Epithelial cell of proximal tubule (primary cell): ENCODE results near the gene HLTF. TPM values are rescaled to one million over a fixed set of nuclear protein-coding genes. Genes with fewer than 3 reads are reported as not detected.

Source experiments
- DNase-seq: peaks from one replicate; pipeline ENCODE4 v3.0.0-alpha.2; 2011; ENCODE audit warnings: low read depth
- H3K4me3 ChIP-seq: 2 replicates; pipeline ENCODE4 v1.5.1; 2011; ENCODE audit warnings: low read depth, mild to moderate bottlenecking, low read length
- total RNA-seq: library from RNA; depleted of rRNA; stranded (reverse); fragments of >200 nt; gene quantifications from 2 replicates; pipeline ENCODE4 v1.2.3, GENCODE V29; 2015
- TF ChIP-seq, protein P1 (sequence below): conservative IDR thresholded peaks from 2 replicates; pipeline ENCODE4 v1.5.1; 2012; ENCODE audit warnings: low read depth, mild to moderate bottlenecking, low read length

The HLTF gene
- total RNA-seq, 1 donor from 2014 or later: 34.5 TPM

DNA sequence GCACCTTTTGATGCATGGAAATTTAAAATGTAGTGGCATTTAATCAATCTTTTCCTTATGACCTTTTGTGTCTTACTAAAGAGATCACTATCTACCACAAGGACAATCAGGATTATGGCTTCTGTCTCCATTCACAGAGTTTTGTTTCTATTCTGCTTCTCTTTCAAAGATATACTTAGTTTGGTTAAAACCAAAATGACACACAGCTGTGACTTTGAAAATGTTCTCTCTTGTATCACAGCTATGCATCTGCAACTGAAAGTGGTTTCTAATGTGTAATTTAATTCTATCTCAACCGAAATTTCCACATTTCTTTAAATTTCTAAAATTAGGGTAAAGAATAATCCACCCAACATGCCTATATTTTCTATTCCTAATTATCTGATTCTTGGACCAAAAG lies 27.7 kb downstream of the HLTF start:
- TF ChIP-seq, protein P1, sequence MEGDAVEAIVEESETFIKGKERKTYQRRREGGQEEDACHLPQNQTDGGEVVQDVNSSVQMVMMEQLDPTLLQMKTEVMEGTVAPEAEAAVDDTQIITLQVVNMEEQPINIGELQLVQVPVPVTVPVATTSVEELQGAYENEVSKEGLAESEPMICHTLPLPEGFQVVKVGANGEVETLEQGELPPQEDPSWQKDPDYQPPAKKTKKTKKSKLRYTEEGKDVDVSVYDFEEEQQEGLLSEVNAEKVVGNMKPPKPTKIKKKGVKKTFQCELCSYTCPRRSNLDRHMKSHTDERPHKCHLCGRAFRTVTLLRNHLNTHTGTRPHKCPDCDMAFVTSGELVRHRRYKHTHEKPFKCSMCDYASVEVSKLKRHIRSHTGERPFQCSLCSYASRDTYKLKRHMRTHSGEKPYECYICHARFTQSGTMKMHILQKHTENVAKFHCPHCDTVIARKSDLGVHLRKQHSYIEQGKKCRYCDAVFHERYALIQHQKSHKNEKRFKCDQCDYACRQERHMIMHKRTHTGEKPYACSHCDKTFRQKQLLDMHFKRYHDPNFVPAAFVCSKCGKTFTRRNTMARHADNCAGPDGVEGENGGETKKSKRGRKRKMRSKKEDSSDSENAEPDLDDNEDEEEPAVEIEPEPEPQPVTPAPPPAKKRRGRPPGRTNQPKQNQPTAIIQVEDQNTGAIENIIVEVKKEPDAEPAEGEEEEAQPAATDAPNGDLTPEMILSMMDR: no peak
- no peak overlapping the region for H3K4me3 ChIP-seq
- DNase-seq: no peak

DNA sequence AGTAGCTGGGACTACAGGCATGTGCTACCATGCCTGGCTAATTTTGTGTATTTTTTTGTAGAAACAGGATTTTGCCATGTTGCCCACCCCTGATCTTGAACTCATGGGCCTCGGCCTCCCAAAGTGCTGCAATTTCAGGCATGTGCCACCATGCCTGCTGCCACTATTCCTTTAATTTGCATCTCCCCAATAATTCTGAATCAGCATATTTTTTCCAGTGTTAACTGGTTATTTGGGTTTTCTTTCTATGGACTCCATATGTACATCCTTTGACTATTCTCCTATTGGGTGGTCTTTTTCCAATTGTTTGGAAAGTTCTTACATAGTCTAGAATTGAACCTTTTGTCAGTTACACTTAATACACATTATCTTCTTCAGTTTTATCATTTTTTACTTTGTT lies 28.1 kb downstream of the HLTF start:
- DNase-seq: no peak
- TF ChIP-seq, protein P1: no peak
- no peak overlapping the region for H3K4me3 ChIP-seq

DNA sequence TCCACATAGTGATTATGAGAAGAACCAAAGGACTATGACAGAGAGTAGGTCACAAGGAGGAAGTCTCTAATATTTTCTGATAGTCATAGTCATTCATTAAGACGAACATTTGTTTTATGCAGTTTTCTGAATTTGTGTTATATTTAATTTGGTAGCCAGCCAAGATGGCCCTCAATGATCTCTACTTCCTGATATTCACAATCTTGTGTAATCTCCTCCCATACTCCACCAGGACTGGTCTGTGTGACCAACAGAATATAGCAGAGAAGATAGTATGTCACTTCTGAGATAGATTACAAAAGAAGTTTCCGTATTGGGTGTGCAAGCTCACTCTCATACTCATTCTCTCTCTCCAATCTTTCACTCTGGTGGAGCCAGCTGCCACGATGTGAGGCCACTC lies 30.8 kb downstream of the HLTF start:
- TF ChIP-seq, protein P1: no peak
- no peak overlapping the region for H3K4me3 ChIP-seq
- DNase-seq: no peak

DNA sequence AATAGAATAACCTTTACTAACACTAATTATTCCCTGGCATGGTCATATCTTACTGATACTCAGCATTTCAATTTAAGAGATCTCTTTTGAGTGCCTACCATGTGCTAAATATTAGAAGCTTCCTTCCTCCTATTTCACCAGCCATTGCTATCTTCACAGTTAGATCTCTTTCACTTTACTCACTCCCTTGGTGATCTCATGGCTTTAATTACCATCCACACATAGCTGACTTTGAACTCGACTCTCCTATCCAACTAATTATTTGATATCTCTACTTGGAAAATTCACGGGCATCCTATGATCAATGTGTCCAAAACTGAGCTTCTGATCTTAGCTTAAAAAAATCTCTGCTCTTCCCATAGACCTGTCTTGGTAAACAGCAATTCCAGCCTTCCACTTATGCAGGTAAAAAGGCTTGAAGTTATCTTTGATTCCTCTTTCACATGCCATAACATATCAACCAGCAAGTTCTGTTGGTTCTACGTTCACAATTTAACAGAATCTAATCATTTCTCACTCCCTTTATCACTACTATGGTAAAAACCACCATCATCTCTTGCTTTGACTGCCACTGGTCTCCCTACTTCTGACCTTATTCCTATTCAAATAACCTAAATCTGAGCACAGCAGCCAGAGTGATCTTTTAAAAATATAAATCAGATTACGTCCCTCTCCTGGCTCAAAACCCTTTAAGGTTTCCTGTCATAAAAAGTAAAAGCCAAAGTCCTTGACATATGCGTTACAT lies 41.8 kb downstream of the HLTF start:
- H3K4me3 ChIP-seq: no peak overlapping the region
- TF ChIP-seq, protein P1: no peak
- no peak for DNase-seq

DNA sequence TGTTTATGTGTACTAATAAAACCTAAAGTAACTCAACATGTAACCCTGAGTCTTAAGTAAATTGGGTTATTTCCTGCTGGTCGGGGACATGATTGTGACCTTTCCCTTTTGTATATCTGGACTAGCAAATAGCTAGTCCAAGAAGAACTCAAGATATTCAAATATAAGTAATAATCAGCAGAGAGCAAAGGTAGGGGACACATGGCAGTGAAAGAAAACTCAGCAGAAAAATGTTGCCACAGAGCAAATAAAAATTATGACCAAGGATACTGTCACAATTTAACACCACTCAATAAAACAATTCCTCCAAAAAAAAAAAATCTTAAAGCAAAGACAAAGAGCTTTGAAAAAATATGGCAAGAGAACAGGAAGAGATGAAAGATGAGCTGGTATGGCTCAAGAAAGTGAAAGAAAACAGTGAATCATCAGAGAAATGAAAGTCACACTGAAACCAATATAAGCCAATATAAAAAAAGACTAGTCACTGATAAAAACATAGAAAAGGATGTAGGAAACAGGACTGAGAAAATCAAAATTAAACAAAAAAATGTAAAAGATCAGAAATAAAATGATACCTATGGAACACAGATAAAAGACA lies 43.4 kb downstream of the HLTF start:
- no peak for DNase-seq
- no peak overlapping the region for H3K4me3 ChIP-seq
- TF ChIP-seq, protein P1: no peak

DNA sequence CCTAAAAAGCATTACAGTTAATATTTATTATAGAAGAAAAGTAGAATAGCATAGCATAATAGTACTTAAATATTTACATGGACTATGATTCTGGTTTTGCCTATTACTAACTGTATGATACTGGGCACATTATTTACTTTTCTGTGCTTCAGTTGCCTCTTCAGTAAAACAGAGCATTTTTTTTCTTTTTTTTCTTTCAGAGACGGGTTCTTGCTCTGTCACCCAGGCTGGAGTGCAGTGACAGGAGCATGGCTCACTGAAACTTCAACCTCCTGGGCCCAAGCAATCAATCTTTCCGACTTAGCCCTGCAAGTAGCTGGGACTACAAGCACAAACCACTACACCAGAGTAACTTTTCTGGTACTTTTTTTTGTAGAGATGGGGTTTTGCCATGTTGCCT lies 48.0 kb downstream of the HLTF start:
- DNase-seq: no peak
- TF ChIP-seq, protein P1: no peak

DNA sequence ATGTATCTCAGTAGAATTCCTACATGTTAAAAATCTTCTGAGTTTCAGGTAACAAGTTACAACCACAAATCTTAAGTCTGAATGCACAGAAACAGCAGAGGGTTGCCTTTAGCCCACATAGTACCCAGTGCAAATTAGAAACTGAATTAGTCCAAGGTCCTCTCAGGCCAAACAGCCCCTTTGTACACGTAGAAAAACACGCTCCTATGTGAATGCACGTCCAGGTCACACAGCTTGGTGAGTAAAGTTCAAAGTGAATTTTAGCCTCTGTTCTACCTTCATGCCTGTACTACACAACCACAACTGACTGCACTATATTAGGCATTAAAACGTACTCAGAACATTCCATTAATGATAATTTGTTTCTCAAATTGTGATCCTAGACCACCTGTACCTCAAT lies 48.6 kb downstream of the HLTF start:
- no peak for DNase-seq
- H3K4me3 ChIP-seq: no peak overlapping the region
- TF ChIP-seq, protein P1: no peak

More for the DNA sequence above, 48.0 kb downstream of the HLTF start:
- H3K4me3 ChIP-seq: no peak overlapping the region
